NCI-H748 treated with DMSO at 0.1 percent for 48 hours (cell line): Measurements from ENCODE around the gene MAS1.
"Not testable (repeated sequence)": the region's sequence is repeated elsewhere in the genome, so short reads cannot be mapped to it uniquely, and the experiment has no call there.

ENCODE experiments used
- DNase-seq: peaks from one replicate; lab custom pipeline; 2025; lab: John Stamatoyannopoulos, UW

Gene MAS1

GRCh38 chr6:159919011-159919511 is 28.3 kb downstream of the MAS1 start:
- DNase-seq: no peak

- no peak for DNase-seq
Measured at GRCh38 chr6:159919800-159920199, 29.0 kb downstream of the MAS1 start.

GRCh38 chr6:159924150-159924549 is 33.4 kb downstream of the MAS1 start:
- DNase-seq: not testable (repeated sequence)

GRCh38 chr6:159926542-159927203 is 35.9 kb downstream of the MAS1 start:
- no peak for DNase-seq

- no peak for DNase-seq
Measured at GRCh38 chr6:159929819-159930218, 39.0 kb downstream of the MAS1 start.

GRCh38 chr6:159931112-159931511 is 40.3 kb downstream of the MAS1 start:
- DNase-seq: no peak

- no peak for DNase-seq
Measured at GRCh38 chr6:159931846-159932245, 41.1 kb downstream of the MAS1 start.

- no peak for DNase-seq
Measured at GRCh38 chr6:159933077-159933476, 42.3 kb downstream of the MAS1 start.

- no peak for DNase-seq
Measured at GRCh38 chr6:159934181-159934580, 43.4 kb downstream of the MAS1 start.

- no peak for DNase-seq
Measured at GRCh38 chr6:159935065-159935464, 44.3 kb downstream of the MAS1 start.

- no peak for DNase-seq
Measured at GRCh38 chr6:159935633-159936032, 44.8 kb downstream of the MAS1 start.

- no peak for DNase-seq
Measured at GRCh38 chr6:159939591-159940016, 48.8 kb downstream of the MAS1 start.
